Left cardiac atrium (tissue), 4 donors: ENCODE results near the gene SPAG16. TPM values are rescaled to one million over a fixed set of nuclear protein-coding genes. Genes with fewer than 3 reads are reported as not detected.

Experiments used
- ATAC-seq, 2 donors: fragments of 200-7000 bp; cut with Tn5 transposase; one replicate each; pipeline ENCODE4 v1.9.1; 2020; ENCODE audit warnings: mild to moderate bottlenecking in 2 of 2, moderate library complexity in 2 of 2
- DNase-seq: peaks from one replicate; pipeline ENCODE4 v3.0.0-alpha.2; 2020
- intact Hi-C, 2 donors: fragments of 100-400 bp; cut with DNase I; formaldehyde crosslinking; loops; one replicate each; pipeline versions ENCODE4 v1.14.1 to v1.15.1; 2022 to 2023
- microRNA-seq, 2 donors: library from miRNA; unstranded; fragments of <30 nt; microRNA quantifications; one replicate each; pipeline ENCODE4 v1.2.0, GENCODE V29; 2020
- total RNA-seq, 2 donors: library from RNA; stranded (reverse); fragmentation: NEBNext Ultra II Directional; extraction: Animal tissue kit (Norgen Biotek cat#: 25700); gene quantifications; one replicate each; pipeline ENCODE4 v1.2.1, GENCODE V29; 2021
- donor health status: DM: no; HTN: yes; CAD: no.
- donor health status: DM: no; HTN: yes; CAD: no; lungs with severe emphysema.
- donor health status: DM: yes; HTN: yes; CAD: no.
- donor health status: Dilated cardiomyopathy.

Gene SPAG16
- total RNA-seq, 2 donors from 2014 or later = 16.8 to 18.6 TPM

GRCh38 chr2:214451516-214452275 lies 1167.4 kb downstream of the SPAG16 start:
- ATAC-seq = no peak
- intact Hi-C loops = no loop called here
- DNase-seq = no peak

Small RNAs within 50 kb of the gene (microRNA-seq; reads per million reads assigned to microRNA genes)
- 0 reads per million in 2 donors for gene MIR4438

Other genes with a start within 250 kb of the SPAG16 start
- 1 to 10 TPM; 3.8 to 6.3 TPM for gene IKZF2, start 132.9 kb upstream of the SPAG16 start, total RNA-seq